ENCODE measurements around the gene MAGOH. TPM values are rescaled to one million over a fixed set of nuclear protein-coding genes. Genes with fewer than 3 reads are reported as not detected.

MAGOH gene
- polyA plus RNA-seq, 1 donor (not counting 4 experiments of a cell fraction or from before 2014, with no cell fraction given), result 104 TPM

DNA sequence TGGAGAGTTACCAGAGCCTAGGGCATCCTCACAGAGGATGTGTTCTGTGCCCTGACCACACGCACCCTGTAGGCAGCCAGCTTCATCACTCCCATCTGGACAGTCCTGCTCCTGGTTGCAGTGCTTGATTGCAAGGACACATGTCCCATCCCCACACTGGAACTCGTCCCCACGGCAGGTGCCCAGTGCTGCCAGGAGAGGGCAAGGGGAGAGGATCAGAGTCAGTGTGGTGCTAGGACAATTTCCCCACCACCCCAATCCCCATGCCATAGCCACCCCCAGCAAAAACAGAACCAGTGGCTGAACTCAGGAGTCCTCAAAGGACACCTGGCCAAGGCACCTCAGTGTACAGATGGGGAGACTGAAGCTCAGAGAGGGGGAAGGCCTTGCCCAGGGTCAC lies 37.2 kb upstream of the MAGOH start:
- no peak overlapping the region for H3K27ac ChIP-seq (ENCODE audit: control insufficient read depth, insufficient read depth, low read length)
- no peaks in the 10 kb centered on the region for H3K27me3 ChIP-seq (ENCODE audit: control insufficient read depth, extremely low read depth, insufficient read depth, low read length)
- no peak overlapping the region for H3K4me3 ChIP-seq (ENCODE audit: control insufficient read depth in 2 of 3, extremely low read depth in 1 of 3, insufficient read depth in 2 of 3, low read depth in 1 of 3, low read length in 3 of 3)
- H4K20me1 ChIP-seq (ENCODE audit: control insufficient read depth, extremely low read depth, insufficient read depth, low read length), result no peaks in the 10 kb centered on the region
- H3K9me1 ChIP-seq (ENCODE audit: control insufficient read depth, extremely low read depth, insufficient read depth, low read length), result peaks cover 6% of the 10 kb centered on the region
- H3K36me3 ChIP-seq (ENCODE audit: control insufficient read depth in 2 of 2, extremely low read depth in 1 of 2, insufficient read depth in 2 of 2, low read length in 2 of 2), result peaks cover 10 to 26% of the 10 kb centered on the region in 2 experiments
- peaks cover 24% of the 10 kb centered on the region for H3K4me1 ChIP-seq (ENCODE audit: control insufficient read depth, extremely low read depth, insufficient read depth, low read length)
- H3K4me2 ChIP-seq (ENCODE audit: control insufficient read depth, extremely low read depth, insufficient read depth, low read depth, low read length), result no peak overlapping the region
- TF ChIP-seq EZH2 (IDR thresholded peaks at IDR 0.05; ENCODE audit: low read length) (no peak), CTCF (optimal IDR thresholded peaks at IDR 0.05 in 1 of 3, IDR thresholded peaks at IDR 0.05 in 1 of 3, conservative IDR thresholded peaks at IDR 0.05 in 1 of 3; ENCODE audit: extremely low read depth in 1 of 3, insufficient read depth in 2 of 3, low read length in 3 of 3) (no peak)
- no peak overlapping the region for H2AFZ ChIP-seq (ENCODE audit: control insufficient read depth, low read length)
- DNase-seq (ENCODE audit: low read depth, low spot score) (no peak), FAIRE-seq (no peak)
- H3K9me3 ChIP-seq (ENCODE audit: control insufficient read depth, low read depth, low read length), result no peaks in the 10 kb centered on the region
- H3K9ac ChIP-seq (ENCODE audit: control insufficient read depth, extremely low read depth, insufficient read depth, low read length), result no peak overlapping the region
- dilution Hi-C loops (cut with MboI; ENCODE audit: extremely low pct_ligation_motif_present, low sequenced_read_pairs), result no loop called here
- no peaks in the 10 kb centered on the region for H3K79me2 ChIP-seq (ENCODE audit: control insufficient read depth, insufficient read depth, low read length)

DNA sequence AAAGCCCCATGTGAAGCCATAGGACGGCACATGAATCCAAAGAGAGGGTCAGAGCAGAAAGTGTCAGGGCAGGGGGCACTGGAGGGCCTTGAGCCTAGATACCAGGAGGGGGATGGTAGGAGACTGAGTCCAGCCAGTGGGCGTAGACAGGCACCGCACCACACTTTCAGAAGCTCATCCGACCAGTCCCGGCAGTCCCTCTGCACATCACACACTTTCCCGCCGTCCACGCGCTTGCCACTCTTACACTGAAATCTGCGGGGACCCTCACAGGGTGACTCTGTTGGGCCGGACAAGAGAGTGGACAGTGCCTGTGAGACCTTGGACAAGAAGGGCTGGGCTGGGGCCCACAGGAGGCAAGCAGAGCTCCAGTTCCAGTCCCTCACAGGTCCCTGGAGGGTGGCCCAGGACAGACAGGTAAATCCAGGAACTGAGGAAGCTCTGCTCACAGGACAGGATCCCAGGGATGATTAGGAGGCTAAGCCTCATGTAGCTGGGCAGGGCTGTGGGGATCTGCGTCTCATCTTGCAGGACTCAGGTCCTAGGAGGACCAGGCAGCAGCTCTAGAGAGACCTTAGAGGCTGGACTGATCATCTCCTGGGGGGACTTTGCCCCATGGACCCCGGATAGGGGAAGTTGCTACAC lies 36.3 kb upstream of the MAGOH start:
- Histone ChIP-seq H3K79me2 (ENCODE audit: control insufficient read depth, insufficient read depth, low read length) (no peaks in the 10 kb centered on the region), H3K9ac (ENCODE audit: control insufficient read depth, extremely low read depth, insufficient read depth, low read length) (no peak overlapping the region), H3K27ac (ENCODE audit: control insufficient read depth, insufficient read depth, low read length) (no peak overlapping the region), H4K20me1 (ENCODE audit: control insufficient read depth, extremely low read depth, insufficient read depth, low read length) (no peaks in the 10 kb centered on the region), H3K9me1 (ENCODE audit: control insufficient read depth, extremely low read depth, insufficient read depth, low read length) (peaks cover 6% of the 10 kb centered on the region), H3K4me2 (ENCODE audit: control insufficient read depth, extremely low read depth, insufficient read depth, low read depth, low read length) (no peak overlapping the region), H2AFZ (ENCODE audit: control insufficient read depth, low read length) (no peak overlapping the region), H3K9me3 (ENCODE audit: control insufficient read depth, low read depth, low read length) (no peaks in the 10 kb centered on the region), H3K27me3 (ENCODE audit: control insufficient read depth, extremely low read depth, insufficient read depth, low read length) (no peaks in the 10 kb centered on the region), H3K4me3 (ENCODE audit: control insufficient read depth in 2 of 3, extremely low read depth in 1 of 3, insufficient read depth in 2 of 3, low read depth in 1 of 3, low read length in 3 of 3) (no peak overlapping the region), H3K36me3 (ENCODE audit: control insufficient read depth in 2 of 2, extremely low read depth in 1 of 2, insufficient read depth in 2 of 2, low read length in 2 of 2) (peaks cover 11 to 31% of the 10 kb centered on the region in 2 experiments), H3K4me1 (ENCODE audit: control insufficient read depth, extremely low read depth, insufficient read depth, low read length) (peaks cover 24% of the 10 kb centered on the region)
- dilution Hi-C loops (cut with MboI; ENCODE audit: extremely low pct_ligation_motif_present, low sequenced_read_pairs), result no loop called here
- no peak for FAIRE-seq
- no peak for DNase-seq (ENCODE audit: low read depth, low spot score)
- TF ChIP-seq EZH2 (IDR thresholded peaks at IDR 0.05; ENCODE audit: low read length) (no peak), CTCF (optimal IDR thresholded peaks at IDR 0.05 in 1 of 3, IDR thresholded peaks at IDR 0.05 in 1 of 3, conservative IDR thresholded peaks at IDR 0.05 in 1 of 3; ENCODE audit: extremely low read depth in 1 of 3, insufficient read depth in 2 of 3, low read length in 3 of 3) (no peak)
